HepG2 (cell line): ENCODE measurements around the gene ARAP1.
"Not testable (repeated sequence)": the region's sequence is repeated elsewhere in the genome, so short reads cannot be mapped to it uniquely, and the experiment has no call there.

Experiments
- ARID3A ChIP-seq: IDR thresholded peaks from 2 replicates; pipeline ENCODE4 v1.6.1; 2012; ENCODE audit warnings: low read depth, low read length, improper control_type of control experiment
- ARNTL ChIP-seq: sonication (generic); formaldehyde crosslinking; IDR thresholded peaks from 2 replicates; pipeline ENCODE4 v1.4.0; 2020; ENCODE audit warnings: mild to moderate bottlenecking, missing genetic modification reagents
- ASH2L ChIP-seq: fragments of 300-600, 200-600 bp; sonication (generic); IDR thresholded peaks from 2 replicates; pipeline ENCODE4 v1.7.0; 2017; ENCODE audit warnings: low read depth, mild to moderate bottlenecking, moderate library complexity, mixed read lengths, low read length; ENCODE audit not compliant: insufficient read length
- HMGXB4 ChIP-seq, 2 experiments: sonication (generic) in 1 of 2; formaldehyde crosslinking in 1 of 2; IDR thresholded peaks; 2 replicates each; pipeline versions ENCODE4 v1.4.0 to v1.6.1; 2018 to 2020; ENCODE audit warnings: missing genetic modification reagents in 2 of 2, borderline replicate concordance in 1 of 2, low read depth in 1 of 2, mild to moderate bottlenecking in 1 of 2, missing biosample characterization in 1 of 2
- MXI1 ChIP-seq: IDR thresholded peaks from 3 replicates; pipeline ENCODE4 v1.6.1; 2012; ENCODE audit warnings: low read depth, low read length, inconsistent platforms, borderline replicate concordance
- REST ChIP-seq, 2 experiments: IDR thresholded peaks; 2 replicates each; pipeline ENCODE4 v1.6.1; 2011 to 2012; ENCODE audit warnings: low read length in 2 of 2, borderline replicate concordance in 1 of 2, low read depth in 1 of 2, mild to moderate bottlenecking in 1 of 2, moderate library complexity in 1 of 2
- ZNF274 ChIP-seq: sonication (generic); formaldehyde crosslinking; IDR thresholded peaks from 2 replicates; pipeline ENCODE4 v1.5.1; 2020; ENCODE audit warnings: mild to moderate bottlenecking, missing genetic modification reagents
- ZNF317 ChIP-seq: sonication (generic); formaldehyde crosslinking; IDR thresholded peaks from 2 replicates; pipeline ENCODE4 v1.5.0; 2020; ENCODE audit warnings: mild to moderate bottlenecking, missing genetic modification reagents

- TF ChIP-seq MXI1; ARID3A; ARNTL (CRISPR knock-in tag); HMGXB4 (CRISPR knock-in tag; IDR thresholded peaks at IDR 0.05; ENCODE audit: borderline replicate concordance in 1 of 2, low read depth in 1 of 2); ZNF274 (CRISPR knock-in tag); ZNF317 (CRISPR knock-in tag); REST (IDR thresholded peaks at IDR 0.05; ENCODE audit: borderline replicate concordance in 1 of 2, low read depth in 1 of 2, low read length in 2 of 2); ASH2L: not testable (repeated sequence)
These were observed 39.0 kb upstream of the ARAP1 start for GRCh38 chr11:72791228-72791627.
